ENCODE measurements around the gene MFN1.

The MFN1 gene

DNA sequence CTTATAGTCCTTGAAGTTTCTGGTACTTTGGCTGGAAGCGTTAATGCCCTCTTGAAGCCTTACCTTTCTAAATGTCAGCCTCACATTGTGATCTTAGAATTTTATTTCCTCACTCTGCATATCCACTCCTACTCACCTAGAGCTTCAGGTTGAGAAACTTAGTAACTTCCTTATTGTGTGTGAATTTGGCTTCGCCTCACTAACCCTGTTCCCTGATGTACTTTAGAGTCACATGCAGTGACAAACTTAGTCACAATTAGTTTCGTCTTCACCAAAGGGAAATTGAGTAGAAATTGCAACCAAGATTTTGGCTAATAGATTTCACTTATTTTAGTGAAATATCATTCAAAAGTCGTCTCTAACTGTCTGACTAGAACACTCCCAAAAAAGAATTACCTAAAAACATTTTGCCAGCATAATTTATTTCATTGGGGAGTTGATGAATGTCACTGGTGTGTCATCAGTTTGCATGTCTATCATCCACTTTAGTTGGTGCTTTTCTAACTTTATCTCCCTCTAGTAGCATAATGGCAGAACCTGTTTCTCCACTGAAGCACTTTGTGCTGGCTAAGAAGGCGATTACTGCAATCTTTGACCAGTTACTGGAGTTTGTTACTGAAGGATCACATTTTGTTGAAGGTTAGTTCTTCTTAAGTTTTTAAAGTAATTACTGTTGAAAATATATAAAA is 960 bp downstream of the MFN1 start:
- Histone ChIP-seq H3K27me3 (ENCODE audit: control insufficient read depth, insufficient read depth, low read length) (no peaks in the 10 kb centered on the region), H3K9me3 (ENCODE audit: control insufficient read depth, insufficient read depth, low read length) (no peaks in the 10 kb centered on the region), H3K36me3 (ENCODE audit: control insufficient read depth, insufficient read depth, low read length) (no peaks in the 10 kb centered on the region; the same call in 1 of the 2 replicates), H3K27ac (ENCODE audit: low read length) (no peak overlapping the region), H3K4me1 (ENCODE audit: control insufficient read depth, insufficient read depth, low read length) (no peaks in the 10 kb centered on the region), H3K4me3 (ENCODE audit: low read length) (peak overlapping the region; percentile 86; the same call in 1 of the 2 replicates)
- no CpG with 5 or more reads among the region's 5 CpGs for WGBS (ENCODE audit: insufficient coverage, insufficient read length)
- no peak for DNase-seq (ENCODE audit: low read depth, low spot score)

DNA sequence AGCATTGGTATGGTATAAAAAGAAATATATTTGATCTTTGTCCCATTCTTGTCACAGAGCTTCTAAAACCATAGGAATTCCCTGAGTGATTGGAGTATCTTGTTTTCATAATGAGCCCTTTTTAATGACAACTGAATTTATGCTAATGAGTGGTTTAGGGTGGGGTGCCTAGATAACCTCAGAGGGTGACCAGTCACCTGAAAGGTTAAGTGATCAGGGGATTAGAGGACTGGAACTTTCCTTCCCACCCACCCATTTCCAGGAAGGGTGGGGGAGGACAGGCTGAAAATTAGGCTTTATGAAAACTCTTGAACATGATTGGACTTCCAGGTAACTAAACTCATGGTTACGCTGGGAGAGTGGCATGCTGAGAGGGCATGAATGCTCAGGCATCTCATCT is 8.5 kb downstream of the MFN1 start:
- Histone ChIP-seq H3K36me3 (ENCODE audit: control insufficient read depth, insufficient read depth, low read length) (no peaks in the 10 kb centered on the region; the same call in 1 of the 2 replicates), H3K9me3 (ENCODE audit: control insufficient read depth, insufficient read depth, low read length) (no peaks in the 10 kb centered on the region), H3K27ac (ENCODE audit: low read length) (no peak overlapping the region), H3K4me3 (ENCODE audit: low read length) (no peak overlapping the region), H3K4me1 (ENCODE audit: control insufficient read depth, insufficient read depth, low read length) (no peaks in the 10 kb centered on the region), H3K27me3 (ENCODE audit: control insufficient read depth, insufficient read depth, low read length) (no peaks in the 10 kb centered on the region)
- no CpG with 5 or more reads among the region's 1 CpG for WGBS (ENCODE audit: insufficient coverage, insufficient read length)
- DNase-seq (ENCODE audit: low read depth, low spot score), result no peak

DNA sequence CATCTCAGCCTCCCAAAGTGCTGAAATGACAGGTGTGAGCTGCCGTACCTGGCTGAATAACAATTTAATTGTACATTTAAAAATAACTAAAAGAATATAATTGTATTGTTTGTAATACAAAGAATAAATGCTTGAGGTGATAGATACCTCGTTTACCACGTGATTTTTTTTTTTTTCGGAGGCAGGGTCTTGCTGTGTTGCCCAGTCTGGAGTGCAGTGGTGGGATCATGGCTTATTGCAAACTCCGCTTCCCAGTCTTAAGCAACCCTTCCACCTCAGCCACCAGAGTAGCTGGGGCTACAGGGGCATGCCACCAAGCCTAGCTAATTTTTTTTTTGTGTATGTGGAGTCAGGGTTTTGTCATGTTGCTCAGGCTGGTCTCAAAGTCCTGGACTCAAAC is 15.8 kb downstream of the MFN1 start:
- Histone ChIP-seq H3K9me3 (ENCODE audit: control insufficient read depth, insufficient read depth, low read length) (no peaks in the 10 kb centered on the region), H3K4me3 (ENCODE audit: low read length) (no peak overlapping the region), H3K4me1 (ENCODE audit: control insufficient read depth, insufficient read depth, low read length) (no peaks in the 10 kb centered on the region), H3K27ac (ENCODE audit: low read length) (no peak overlapping the region), H3K27me3 (ENCODE audit: control insufficient read depth, insufficient read depth, low read length) (no peaks in the 10 kb centered on the region), H3K36me3 (ENCODE audit: control insufficient read depth, insufficient read depth, low read length) (peaks cover 2% of the 10 kb centered on the region; the same call in 1 of the 2 replicates)
- no CpG with 5 or more reads among the region's 5 CpGs for WGBS (ENCODE audit: insufficient coverage, insufficient read length)
- no peak for DNase-seq (ENCODE audit: low read depth, low spot score)

DNA sequence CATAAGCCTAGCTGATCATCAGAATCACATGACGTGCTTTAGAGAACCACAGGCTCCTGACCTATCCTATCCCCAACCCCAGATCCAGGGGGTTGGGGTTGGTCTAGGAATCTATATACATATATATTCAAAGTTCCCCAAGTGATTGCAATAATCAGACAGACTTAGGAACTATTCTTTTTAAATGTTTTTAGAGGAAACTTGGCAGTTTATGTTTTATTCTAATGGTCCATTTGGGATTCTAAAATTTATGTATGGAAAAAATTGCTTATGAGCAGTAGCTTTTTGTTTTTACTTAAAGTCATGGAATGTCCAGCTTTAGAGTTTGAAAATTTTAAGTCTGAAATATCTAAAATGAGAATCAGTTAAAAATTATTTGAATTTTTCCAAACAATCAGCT is 22.1 kb downstream of the MFN1 start:
- DNase-seq (ENCODE audit: low read depth, low spot score), result no peak
- H3K36me3 ChIP-seq (ENCODE audit: control insufficient read depth, insufficient read depth, low read length), result peaks cover 2% of the 10 kb centered on the region; the same call in 1 of the 2 replicates
- H3K27me3 ChIP-seq (ENCODE audit: control insufficient read depth, insufficient read depth, low read length), result no peaks in the 10 kb centered on the region
- no peak overlapping the region for H3K27ac ChIP-seq (ENCODE audit: low read length)
- no peaks in the 10 kb centered on the region for H3K4me1 ChIP-seq (ENCODE audit: control insufficient read depth, insufficient read depth, low read length)
- no peaks in the 10 kb centered on the region for H3K9me3 ChIP-seq (ENCODE audit: control insufficient read depth, insufficient read depth, low read length)
- no peak overlapping the region for H3K4me3 ChIP-seq (ENCODE audit: low read length)
- no CpG with 5 or more reads among the region's 1 CpG for WGBS (ENCODE audit: insufficient coverage, insufficient read length)

GRCh38 chr3:179373938-179374337 is 26.4 kb downstream of the MFN1 start:
- H3K4me3 ChIP-seq (ENCODE audit: low read length), result no peak overlapping the region
- H3K4me1 ChIP-seq (ENCODE audit: control insufficient read depth, insufficient read depth, low read length), result no peaks in the 10 kb centered on the region
- no peaks in the 10 kb centered on the region; the same call in 1 of the 2 replicates for H3K36me3 ChIP-seq (ENCODE audit: control insufficient read depth, insufficient read depth, low read length)

GRCh38 chr3:179375091-179375999 is 27.8 kb downstream of the MFN1 start:
- Histone ChIP-seq H3K27me3 (ENCODE audit: control insufficient read depth, insufficient read depth, low read length) (no peaks in the 10 kb centered on the region), H3K9me3 (ENCODE audit: control insufficient read depth, insufficient read depth, low read length) (no peaks in the 10 kb centered on the region), H3K4me3 (ENCODE audit: low read length) (no peak overlapping the region), H3K36me3 (ENCODE audit: control insufficient read depth, insufficient read depth, low read length) (no peaks in the 10 kb centered on the region; the same call in 1 of the 2 replicates), H3K4me1 (ENCODE audit: control insufficient read depth, insufficient read depth, low read length) (no peaks in the 10 kb centered on the region), H3K27ac (ENCODE audit: low read length) (no peak overlapping the region)
- DNase-seq (ENCODE audit: low read depth, low spot score), result no peak
- WGBS (ENCODE audit: insufficient coverage, insufficient read length), result no CpG with 5 or more reads among the region's 12 CpGs

More at GRCh38 chr3:179373938-179374337, 26.4 kb downstream of the MFN1 start:
- Histone ChIP-seq H3K27me3 (ENCODE audit: control insufficient read depth, insufficient read depth, low read length) (no peaks in the 10 kb centered on the region), H3K27ac (ENCODE audit: low read length) (no peak overlapping the region), H3K9me3 (ENCODE audit: control insufficient read depth, insufficient read depth, low read length) (no peaks in the 10 kb centered on the region)
- no CpG with 5 or more reads among the region's 6 CpGs for WGBS (ENCODE audit: insufficient coverage, insufficient read length)
- no peak for DNase-seq (ENCODE audit: low read depth, low spot score)

DNA sequence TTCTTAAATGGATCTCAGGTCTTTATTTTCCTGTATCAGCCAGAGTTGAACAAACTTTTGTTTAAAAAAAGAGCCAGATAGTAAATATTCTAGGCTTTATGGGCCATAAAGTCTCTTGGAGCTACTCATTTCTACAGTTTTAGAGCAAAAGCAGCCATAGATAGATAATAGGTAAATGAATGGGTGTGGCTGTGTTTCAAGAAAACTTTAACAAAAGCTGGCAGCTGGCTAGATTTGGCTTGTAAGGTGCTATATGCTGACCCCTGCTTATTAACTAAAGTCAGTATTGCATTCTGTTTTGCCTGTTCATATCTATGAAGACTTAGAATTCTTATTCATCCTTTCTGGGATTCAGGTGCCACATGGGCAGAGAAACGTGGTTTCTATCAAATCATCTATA is 29.0 kb downstream of the MFN1 start:
- H3K9me3 ChIP-seq (ENCODE audit: control insufficient read depth, insufficient read depth, low read length), result no peaks in the 10 kb centered on the region
- no peaks in the 10 kb centered on the region; the same call in 1 of the 2 replicates for H3K36me3 ChIP-seq (ENCODE audit: control insufficient read depth, insufficient read depth, low read length)
- no peak for DNase-seq (ENCODE audit: low read depth, low spot score)
- H3K27ac ChIP-seq (ENCODE audit: low read length), result no peak overlapping the region
- H3K4me1 ChIP-seq (ENCODE audit: control insufficient read depth, insufficient read depth, low read length), result no peaks in the 10 kb centered on the region
- WGBS (ENCODE audit: insufficient coverage, insufficient read length), result no CpG with 5 or more reads among the region's 1 CpG
- H3K27me3 ChIP-seq (ENCODE audit: control insufficient read depth, insufficient read depth, low read length), result no peaks in the 10 kb centered on the region
- no peak overlapping the region for H3K4me3 ChIP-seq (ENCODE audit: low read length)

DNA sequence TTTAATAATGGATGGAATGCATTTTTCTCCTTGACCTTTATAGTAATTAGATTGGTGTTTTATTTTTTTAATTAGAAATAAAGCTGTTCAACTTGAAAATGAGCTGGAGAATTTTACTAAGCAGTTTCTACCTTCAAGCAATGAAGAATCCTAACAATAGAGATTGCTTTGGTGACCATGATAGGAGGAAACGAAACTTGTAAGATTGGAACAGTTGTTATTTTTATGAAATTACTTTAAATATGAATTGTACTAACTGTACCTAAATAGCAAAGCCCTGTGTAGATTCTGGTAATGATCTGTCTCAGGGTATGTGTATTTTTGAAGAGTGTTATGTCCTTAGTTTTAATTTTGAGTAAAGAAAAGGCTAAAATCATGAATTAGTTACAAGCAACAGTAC is 44.4 kb downstream of the MFN1 start:
- Histone ChIP-seq H3K4me3 (ENCODE audit: low read length) (no peak overlapping the region), H3K4me1 (ENCODE audit: control insufficient read depth, insufficient read depth, low read length) (no peaks in the 10 kb centered on the region), H3K27me3 (ENCODE audit: control insufficient read depth, insufficient read depth, low read length) (no peaks in the 10 kb centered on the region), H3K9me3 (ENCODE audit: control insufficient read depth, insufficient read depth, low read length) (no peaks in the 10 kb centered on the region), H3K36me3 (ENCODE audit: control insufficient read depth, insufficient read depth, low read length) (peaks cover 4% of the 10 kb centered on the region; the same call in 1 of the 2 replicates), H3K27ac (ENCODE audit: low read length) (no peak overlapping the region)
- WGBS (ENCODE audit: insufficient coverage, insufficient read length), result no CpG with 5 or more reads among the region's 1 CpG
- no peak for DNase-seq (ENCODE audit: low read depth, low spot score)

GRCh38 chr3:179398574-179399231 is 51.2 kb downstream of the MFN1 start:
- no peaks in the 10 kb centered on the region for H3K4me1 ChIP-seq (ENCODE audit: control insufficient read depth, insufficient read depth, low read length)
- DNase-seq (ENCODE audit: low read depth, low spot score), result no peak
- H3K27me3 ChIP-seq (ENCODE audit: control insufficient read depth, insufficient read depth, low read length), result no peaks in the 10 kb centered on the region
- no peak overlapping the region for H3K4me3 ChIP-seq (ENCODE audit: low read length)
- H3K9me3 ChIP-seq (ENCODE audit: control insufficient read depth, insufficient read depth, low read length), result no peaks in the 10 kb centered on the region
- H3K36me3 ChIP-seq (ENCODE audit: control insufficient read depth, insufficient read depth, low read length), result peaks cover 4% of the 10 kb centered on the region; the same call in 1 of the 2 replicates
- no peak overlapping the region for H3K27ac ChIP-seq (ENCODE audit: low read length)
- no CpG with 5 or more reads among the region's 2 CpGs for WGBS (ENCODE audit: insufficient coverage, insufficient read length)

DNA sequence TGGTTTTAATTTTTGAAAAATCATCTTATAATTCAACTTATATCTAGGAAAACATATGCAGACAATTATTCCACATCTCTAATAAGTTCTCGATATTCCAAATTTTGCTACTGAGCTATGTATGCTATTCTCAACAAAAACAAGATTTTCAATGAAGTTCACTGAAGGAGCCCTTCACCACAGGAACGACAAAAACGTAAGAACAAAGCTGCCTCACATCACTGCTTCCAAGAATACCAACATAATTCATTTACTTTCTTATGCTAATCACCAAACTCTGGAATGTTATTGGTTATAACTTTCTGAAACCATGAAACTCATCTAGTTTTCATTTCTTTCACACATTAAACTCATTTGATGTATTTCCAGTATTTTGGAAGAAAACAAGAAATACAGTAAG is 54.1 kb downstream of the MFN1 start:
- no peak for DNase-seq (ENCODE audit: low read depth, low spot score)
- Histone ChIP-seq H3K27me3 (ENCODE audit: control insufficient read depth, insufficient read depth, low read length) (no peaks in the 10 kb centered on the region), H3K4me3 (ENCODE audit: low read length) (no peak overlapping the region), H3K9me3 (ENCODE audit: control insufficient read depth, insufficient read depth, low read length) (no peaks in the 10 kb centered on the region), H3K27ac (ENCODE audit: low read length) (no peak overlapping the region), H3K4me1 (ENCODE audit: control insufficient read depth, insufficient read depth, low read length) (no peaks in the 10 kb centered on the region), H3K36me3 (ENCODE audit: control insufficient read depth, insufficient read depth, low read length) (no peaks in the 10 kb centered on the region)
- WGBS (ENCODE audit: insufficient coverage, insufficient read length), result no CpG with 5 or more reads among the region's 3 CpGs
